ENCODE results near the gene INSIG1. TPM values are rescaled to one million over a fixed set of nuclear protein-coding genes. Genes with fewer than 3 reads are reported as not detected.

The INSIG1 gene
- total RNA-seq, 1 experiment from 2014 or later = 54.7 TPM

DNA sequence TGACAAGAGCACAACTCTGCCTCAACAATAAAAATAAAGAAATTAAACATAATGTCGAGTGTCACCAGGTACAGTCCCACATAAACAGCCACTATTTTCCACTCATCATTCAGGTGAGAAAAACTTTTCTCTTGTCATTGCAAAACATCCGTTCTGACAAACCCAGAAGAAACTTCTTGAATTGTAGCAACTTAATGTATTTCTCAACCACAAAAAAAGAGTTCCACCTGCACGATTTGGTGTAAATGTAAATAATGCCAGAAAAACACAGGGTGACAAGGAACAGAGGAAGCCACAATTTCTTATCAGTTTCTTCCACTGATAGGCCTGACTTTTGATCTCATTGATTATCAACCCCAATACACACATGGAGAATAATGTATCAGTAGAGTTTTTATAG lies 26.8 kb upstream of the INSIG1 start:
- no peak overlapping the region for H3K4me2 ChIP-seq (ENCODE audit: low read length)
- H3K27ac ChIP-seq (ENCODE audit: low read depth, low read length) = no peak overlapping the region
- ChIA-PET CTCF (no interaction called here), POLR2A (no interaction called here), RAD21 (ENCODE audit: low non-redundant PET in 1 of 2, low total read pairs in 2 of 2, uncharacterized antibody in 2 of 2, unreplicated experiment in 2 of 2) (no interaction called here)
- intact Hi-C loops (cut with micrococcal nuclease) = no loop called here
- BruUV-seq (replicated peaks) = no TSS peak
- no peaks in the 10 kb centered on the region for H3K36me3 ChIP-seq (ENCODE audit: control insufficient read depth in 1 of 2, insufficient read depth in 2 of 2, low read length in 2 of 2)
- no peaks in the 10 kb centered on the region for H3K4me1 ChIP-seq (ENCODE audit: control insufficient read depth in 1 of 2, insufficient read depth in 2 of 2, low read length in 2 of 2)
- H3K9me2 ChIP-seq (ENCODE audit: insufficient read depth) = no peaks in the 10 kb centered on the region
- no peaks in the 10 kb centered on the region for H3K9me3 ChIP-seq (ENCODE audit: control insufficient read depth in 1 of 2, insufficient read depth in 1 of 2, low read depth in 1 of 2, low read length in 2 of 2)
- DNase-seq (ENCODE audit: low read depth, low spot score) (no peak), ATAC-seq (no peak)
- H4K20me1 ChIP-seq (ENCODE audit: insufficient read depth) = no peaks in the 10 kb centered on the region
- no peak overlapping the region for H3K9ac ChIP-seq (ENCODE audit: low read length)
- no peaks in the 10 kb centered on the region for H3K79me2 ChIP-seq (ENCODE audit: insufficient read depth, low read length)
- no peaks in the 10 kb centered on the region for H3K27me3 ChIP-seq (ENCODE audit: insufficient read depth, low read length)
- TF ChIP-seq CBX3 (IDR thresholded peaks at IDR 0.05; ENCODE audit: low read depth) (no peak), ZBTB33 (IDR thresholded peaks at IDR 0.05; ENCODE audit: extremely low read depth, insufficient replicate concordance, low read length) (no peak), FOSL1 (IDR thresholded peaks at IDR 0.05; ENCODE audit: low read depth) (no peak), EGR1 (IDR thresholded peaks at IDR 0.05; ENCODE audit: low read depth) (no peak), TCF7L2 (IDR thresholded peaks at IDR 0.05; ENCODE audit: borderline replicate concordance, extremely low read depth, insufficient read depth, insufficient read length) (no peak), ZFX (IDR thresholded peaks at IDR 0.05) (no peak), SP1 (IDR thresholded peaks at IDR 0.05; ENCODE audit: low read depth) (no peak), CTCF (IDR thresholded peaks at IDR 0.05 in 2 of 3, conservative IDR thresholded peaks at IDR 0.05 in 1 of 3; ENCODE audit: borderline replicate concordance in 1 of 3, insufficient read depth in 1 of 3, low read depth in 2 of 3, low read length in 2 of 3) (no peak), SIN3A (IDR thresholded peaks at IDR 0.05; ENCODE audit: low read depth) (no peak), JUND (IDR thresholded peaks at IDR 0.05) (no peak), SRF (IDR thresholded peaks at IDR 0.05; ENCODE audit: low read depth) (no peak), ATF3 (IDR thresholded peaks at IDR 0.05) (no peak), EZH2phosphoT487 (IDR thresholded peaks at IDR 0.05; ENCODE audit: borderline replicate concordance) (no peak), RAD21 (IDR thresholded peaks at IDR 0.05; ENCODE audit: low read depth) (no peak), YY1 (IDR thresholded peaks at IDR 0.05; ENCODE audit: extremely low read depth, insufficient replicate concordance, low read depth, low read length) (no peak), POLR2AphosphoS5 (IDR thresholded peaks at IDR 0.05; ENCODE audit: low read depth, low read length) (no peak), MAX (IDR thresholded peaks at IDR 0.05) (no peak), POLR2A (IDR thresholded peaks at IDR 0.05; ENCODE audit: borderline replicate concordance, extremely low read depth, insufficient read depth, insufficient read length) (no peak), EZH2 (IDR thresholded peaks at IDR 0.05) (no peak)
- no peak overlapping the region for H3K4me3 ChIP-seq (replicated peaks in 1 of 2; ENCODE audit: low read depth in 1 of 2, low read length in 2 of 2)
- H2AFZ ChIP-seq (ENCODE audit: low read depth, low read length, poor library complexity, severe bottlenecking) = no peak overlapping the region

Measured in HCT116 (cell line).